ENCODE results near the gene TMED6.
A peak's percentile ranks its signal among the peaks of the same experiment; 100 is the strongest.

Gene TMED6

GRCh38 chr16:69339289-69340094 is 12.1 kb downstream of the TMED6 start, which contains the start of the genes COG8 and NIP7:
Gene COG8 (minus strand): TSS chr16:69339564. CDS start chr16:69339552, 12 bp downstream.
Gene NIP7 (plus strand): TSS chr16:69339772. CDS start chr16:69339830, 58 bp downstream.
- Histone ChIP-seq H3K27me3 (ENCODE audit: control insufficient read depth in 2 of 2, insufficient read depth in 2 of 2, low read length in 2 of 2) (no peaks in the 10 kb centered on the region), H3K9me3 (ENCODE audit: control insufficient read depth in 2 of 2, low read length in 2 of 2) (no peaks in the 10 kb centered on the region), H3K4me1 (ENCODE audit: control insufficient read depth in 2 of 2, insufficient read depth in 2 of 2, low read length in 2 of 2) (peaks cover 14 to 18% of the 10 kb centered on the region in 2 donors), H3K4me3 (ENCODE audit: low read length in 2 of 2) (peak within 1 kb of the TSS; percentile 83 to 94), H3K27ac (ENCODE audit: low read depth in 2 of 2, low read length in 2 of 2) (peak within 1 kb of the TSS; percentile 87), H3K9ac (ENCODE audit: low read depth in 1 of 2, low read length in 2 of 2) (peak within 1 kb of the TSS; percentile 65 to 84), H3K36me3 (ENCODE audit: control insufficient read depth in 2 of 2, insufficient read depth in 2 of 2, low read length in 2 of 2) (peaks cover 28 to 37% of the 10 kb centered on the region in 2 donors)

- H3K9ac ChIP-seq (ENCODE audit: low read depth in 1 of 2, low read length in 2 of 2), result peak overlapping the region; percentile 65 to 84
- no peaks in the 10 kb centered on the region for H3K9me3 ChIP-seq (ENCODE audit: control insufficient read depth in 2 of 2, low read length in 2 of 2)
- peaks cover 35 to 45% of the 10 kb centered on the region in 2 donors for H3K36me3 ChIP-seq (ENCODE audit: control insufficient read depth in 2 of 2, insufficient read depth in 2 of 2, low read length in 2 of 2)
- peak overlapping the region; percentile 87 for H3K27ac ChIP-seq (ENCODE audit: low read depth in 2 of 2, low read length in 2 of 2)
- peak overlapping the region; percentile 83 to 94 for H3K4me3 ChIP-seq (ENCODE audit: low read length in 2 of 2)
- peaks cover 14 to 18% of the 10 kb centered on the region in 2 donors for H3K4me1 ChIP-seq (ENCODE audit: control insufficient read depth in 2 of 2, insufficient read depth in 2 of 2, low read length in 2 of 2)
- no peaks in the 10 kb centered on the region for H3K27me3 ChIP-seq (ENCODE audit: control insufficient read depth in 2 of 2, insufficient read depth in 2 of 2, low read length in 2 of 2)
These were observed 12.9 kb downstream of the TMED6 start for GRCh38 chr16:69338557-69339288.

GRCh38 chr16:69334696-69335095 is 16.9 kb downstream of the TMED6 start:
- Histone ChIP-seq H3K27me3 (ENCODE audit: control insufficient read depth in 2 of 2, insufficient read depth in 2 of 2, low read length in 2 of 2) (no peaks in the 10 kb centered on the region), H3K36me3 (ENCODE audit: control insufficient read depth in 2 of 2, insufficient read depth in 2 of 2, low read length in 2 of 2) (peaks cover 30 to 41% of the 10 kb centered on the region in 2 donors), H3K27ac (ENCODE audit: low read depth in 2 of 2, low read length in 2 of 2) (no peak overlapping the region), H3K4me3 (ENCODE audit: low read length in 2 of 2) (no peak overlapping the region), H3K4me1 (ENCODE audit: control insufficient read depth in 2 of 2, insufficient read depth in 2 of 2, low read length in 2 of 2) (peaks cover 10 to 11% of the 10 kb centered on the region in 2 donors), H3K9ac (ENCODE audit: low read depth in 1 of 2, low read length in 2 of 2) (no peak overlapping the region), H3K9me3 (ENCODE audit: control insufficient read depth in 2 of 2, low read length in 2 of 2) (no peaks in the 10 kb centered on the region)

GRCh38 chr16:69330286-69331109 is 21.1 kb downstream of the TMED6 start, which contains the start of gene PDF:
Gene PDF (minus strand): TSS chr16:69330588. CDS start chr16:69330570, 18 bp downstream.
- Histone ChIP-seq H3K9me3 (ENCODE audit: control insufficient read depth in 2 of 2, low read length in 2 of 2) (no peaks in the 10 kb centered on the region), H3K4me1 (ENCODE audit: control insufficient read depth in 2 of 2, insufficient read depth in 2 of 2, low read length in 2 of 2) (peaks cover 27 to 33% of the 10 kb centered on the region in 2 donors), H3K36me3 (ENCODE audit: control insufficient read depth in 2 of 2, insufficient read depth in 2 of 2, low read length in 2 of 2) (peaks cover 30 to 33% of the 10 kb centered on the region in 2 donors), H3K9ac (ENCODE audit: low read depth in 1 of 2, low read length in 2 of 2) (peak within 1 kb of the TSS; percentile 78 to 83), H3K27ac (ENCODE audit: low read depth in 2 of 2, low read length in 2 of 2) (peak within 1 kb of the TSS; percentile 77 to 86), H3K27me3 (ENCODE audit: control insufficient read depth in 2 of 2, insufficient read depth in 2 of 2, low read length in 2 of 2) (no peaks in the 10 kb centered on the region), H3K4me3 (ENCODE audit: low read length in 2 of 2) (peak within 1 kb of the TSS; percentile 68 to 79)

GRCh38 chr16:69329369-69330285 is 22.0 kb downstream of the TMED6 start:
- H3K4me1 ChIP-seq (ENCODE audit: control insufficient read depth in 2 of 2, insufficient read depth in 2 of 2, low read length in 2 of 2), result peaks cover 27 to 36% of the 10 kb centered on the region in 2 donors
- no peaks in the 10 kb centered on the region for H3K27me3 ChIP-seq (ENCODE audit: control insufficient read depth in 2 of 2, insufficient read depth in 2 of 2, low read length in 2 of 2)
- H3K4me3 ChIP-seq (ENCODE audit: low read length in 2 of 2), result peak overlapping the region; percentile 68 to 79
- H3K27ac ChIP-seq (ENCODE audit: low read depth in 2 of 2, low read length in 2 of 2), result peak overlapping the region; percentile 77 to 86
- H3K9me3 ChIP-seq (ENCODE audit: control insufficient read depth in 2 of 2, low read length in 2 of 2), result no peaks in the 10 kb centered on the region
- H3K9ac ChIP-seq (ENCODE audit: low read depth in 1 of 2, low read length in 2 of 2), result peak overlapping the region; percentile 54 to 74
- H3K36me3 ChIP-seq (ENCODE audit: control insufficient read depth in 2 of 2, insufficient read depth in 2 of 2, low read length in 2 of 2), result peaks cover 29 to 32% of the 10 kb centered on the region in 2 donors

GRCh38 chr16:69328854-69329316 is 22.7 kb downstream of the TMED6 start:
- H3K4me1 ChIP-seq (ENCODE audit: control insufficient read depth in 2 of 2, insufficient read depth in 2 of 2, low read length in 2 of 2), result peaks cover 27 to 43% of the 10 kb centered on the region in 2 donors
- no peaks in the 10 kb centered on the region for H3K9me3 ChIP-seq (ENCODE audit: control insufficient read depth in 2 of 2, low read length in 2 of 2)
- H3K4me3 ChIP-seq (ENCODE audit: low read length in 2 of 2), result peak overlapping the region; percentile 68 to 79
- peaks cover 27 to 28% of the 10 kb centered on the region in 2 donors for H3K36me3 ChIP-seq (ENCODE audit: control insufficient read depth in 2 of 2, insufficient read depth in 2 of 2, low read length in 2 of 2)
- peak overlapping the region in 1 of 2 donors; percentile 74 for H3K9ac ChIP-seq (ENCODE audit: low read depth in 1 of 2, low read length in 2 of 2)
- no peak overlapping the region for H3K27ac ChIP-seq (ENCODE audit: low read depth in 2 of 2, low read length in 2 of 2)
- H3K27me3 ChIP-seq (ENCODE audit: control insufficient read depth in 2 of 2, insufficient read depth in 2 of 2, low read length in 2 of 2), result no peaks in the 10 kb centered on the region

- no peak overlapping the region for H3K9ac ChIP-seq (ENCODE audit: low read depth in 1 of 2, low read length in 2 of 2)
- H3K36me3 ChIP-seq (ENCODE audit: control insufficient read depth in 2 of 2, insufficient read depth in 2 of 2, low read length in 2 of 2), result peaks cover 25 to 33% of the 10 kb centered on the region in 2 donors
- H3K27me3 ChIP-seq (ENCODE audit: control insufficient read depth in 2 of 2, insufficient read depth in 2 of 2, low read length in 2 of 2), result no peaks in the 10 kb centered on the region
- H3K27ac ChIP-seq (ENCODE audit: low read depth in 2 of 2, low read length in 2 of 2), result no peak overlapping the region
- H3K4me1 ChIP-seq (ENCODE audit: control insufficient read depth in 2 of 2, insufficient read depth in 2 of 2, low read length in 2 of 2), result peaks cover 27 to 44% of the 10 kb centered on the region in 2 donors
- H3K4me3 ChIP-seq (ENCODE audit: low read length in 2 of 2), result no peak overlapping the region
- no peaks in the 10 kb centered on the region for H3K9me3 ChIP-seq (ENCODE audit: control insufficient read depth in 2 of 2, low read length in 2 of 2)
These were observed 23.8 kb downstream of the TMED6 start for GRCh38 chr16:69327585-69328310.

GRCh38 chr16:69326172-69326873 is 25.3 kb downstream of the TMED6 start:
- Histone ChIP-seq H3K9me3 (ENCODE audit: control insufficient read depth in 2 of 2, low read length in 2 of 2) (no peaks in the 10 kb centered on the region), H3K36me3 (ENCODE audit: control insufficient read depth in 2 of 2, insufficient read depth in 2 of 2, low read length in 2 of 2) (peaks cover 30 to 39% of the 10 kb centered on the region in 2 donors), H3K4me3 (ENCODE audit: low read length in 2 of 2) (peak overlapping the region in 1 of 2 donors; percentile 10), H3K27me3 (ENCODE audit: control insufficient read depth in 2 of 2, insufficient read depth in 2 of 2, low read length in 2 of 2) (no peaks in the 10 kb centered on the region), H3K4me1 (ENCODE audit: control insufficient read depth in 2 of 2, insufficient read depth in 2 of 2, low read length in 2 of 2) (peaks cover 27 to 44% of the 10 kb centered on the region in 2 donors), H3K27ac (ENCODE audit: low read depth in 2 of 2, low read length in 2 of 2) (peak overlapping the region; percentile 15 to 49), H3K9ac (ENCODE audit: low read depth in 1 of 2, low read length in 2 of 2) (no peak overlapping the region)

All from mucosa of rectum (tissue), 2 donors.